HCT116 (cell line): ENCODE measurements around the gene PDK2. TPM values are rescaled to one million over a fixed set of nuclear protein-coding genes. Genes with fewer than 3 reads are reported as not detected.

ENCODE experiments used
- ATAC-seq: fragments of 200-7000 bp; cut with Tn5 transposase; 2 replicates; pipeline ENCODE4 v1.9.1; 2020; ENCODE audit warnings: mild to moderate bottlenecking, moderate library complexity
- BruUV-seq: library from RNA; stranded (reverse); fragments of 400-500 nt; replicated peaks from 2 replicates; lab custom pipeline; 2021; lab: Mats Ljungman, UMichigan
- CTCF ChIA-PET: fragments of 300-600 bp; sonication (Branson Sonifier 250); formaldehyde crosslinking; loops from one replicate; lab custom pipeline; 2021; ENCODE audit warnings: antibody characterized with exemption; lab: Charles Lee
- POLR2A ChIA-PET: fragments of 300-600, 350-600 bp; sonication (Branson Sonifier 250); formaldehyde crosslinking; loops from one replicate; lab custom pipeline; 2021; ENCODE audit warnings: antibody characterized with exemption; lab: Charles Lee
- RAD21 ChIA-PET, 2 experiments: fragments of 300-600 bp; sonication (Branson Sonifier 250); formaldehyde crosslinking; loops; one replicate each; lab custom pipeline; 2023; ENCODE audit warnings: low total read pairs in 2 of 2; ENCODE audit not compliant: uncharacterized antibody in 2 of 2, unreplicated experiment in 2 of 2, low non-redundant PET in 1 of 2; lab: Charles Lee
- DNase-seq: peaks from one replicate; pipeline ENCODE4 v3.0.0-alpha.2; 2010; ENCODE audit warnings: low read depth, low spot score
- H2AFZ ChIP-seq: fragments of 200-600 bp; shearing (Covaris generic), sonication (generic); 2 replicates; pipeline ENCODE4 v1.6.1; 2017; ENCODE audit warnings: low read depth, mixed run types, mixed read lengths, antibody characterized with exemption, low read length; ENCODE audit not compliant: poor library complexity, severe bottlenecking
- H3K27ac ChIP-seq: 2 replicates; pipeline ENCODE4 v1.5.1; 2012; ENCODE audit warnings: low read depth, low read length
- H3K27me3 ChIP-seq: fragments of 200-600 bp; sonication (generic); 2 replicates; pipeline ENCODE4 v1.6.1; 2016; ENCODE audit warnings: mixed run types, low read length, mixed read lengths; ENCODE audit not compliant: insufficient read depth
- H3K36me3 ChIP-seq, 2 experiments: fragments of 200-500 bp in 1 of 2; fragments of 200-600 bp in 1 of 2; sonication (Bioruptor generic) in 1 of 2; sonication (generic) in 1 of 2; 2 replicates each; pipeline versions ENCODE4 v1.5.1 to v1.6.1; 2014 to 2016; ENCODE audit warnings: low read length in 2 of 2, inconsistent platforms in 1 of 2, mixed read lengths in 1 of 2, mixed run types in 1 of 2; ENCODE audit not compliant: insufficient read depth in 2 of 2, control insufficient read depth in 1 of 2
- H3K4me1 ChIP-seq, 2 experiments: fragments of 200-600 bp in 1 of 2; sonication (generic) in 1 of 2; 2 replicates each; pipeline versions ENCODE4 v1.5.1 to v1.6.1; 2012 to 2017; ENCODE audit warnings: low read length in 2 of 2, inconsistent platforms in 1 of 2, mild to moderate bottlenecking in 1 of 2, mixed read lengths in 1 of 2, mixed run types in 1 of 2, moderate library complexity in 1 of 2; ENCODE audit not compliant: insufficient read depth in 2 of 2, control insufficient read depth in 1 of 2
- H3K4me2 ChIP-seq: fragments of 200-600 bp; sonication (generic); 2 replicates; pipeline ENCODE4 v1.6.1; 2017; ENCODE audit warnings: mixed run types, low read length, mixed read lengths
- H3K4me3 ChIP-seq, 2 experiments: fragments of 200-600 bp in 1 of 2; sonication (generic) in 1 of 2; replicated peaks in 1 of 2; 2 replicates each; pipeline ENCODE4 v1.5.1; 2011 to 2016; ENCODE audit warnings: low read length in 2 of 2, control low read depth in 1 of 2, low read depth in 1 of 2, mild to moderate bottlenecking in 1 of 2, mixed read lengths in 1 of 2, mixed run types in 1 of 2
- H3K79me2 ChIP-seq: fragments of 200-600 bp; sonication (generic); 2 replicates; pipeline ENCODE4 v1.6.1; 2017; ENCODE audit warnings: mild to moderate bottlenecking, mixed run types, low read length, moderate library complexity, mixed read lengths; ENCODE audit not compliant: insufficient read depth
- H3K9ac ChIP-seq: fragments of 200-600 bp; sonication (generic); 2 replicates; pipeline ENCODE4 v1.6.1; 2016; ENCODE audit warnings: low read length, mixed read lengths
- H3K9me2 ChIP-seq: fragments of 200-600 bp; sonication (generic), shearing (Covaris generic); 2 replicates; pipeline ENCODE4 v1.6.1; 2017; ENCODE audit warnings: mixed run types, mild to moderate bottlenecking, moderate library complexity; ENCODE audit not compliant: insufficient read depth
- H3K9me3 ChIP-seq, 2 experiments: fragments of 200-500 bp in 1 of 2; fragments of 200-600 bp in 1 of 2; sonication (Bioruptor generic) in 1 of 2; sonication (generic) in 1 of 2; 2 replicates each; pipeline ENCODE4 v1.6.1; 2014 to 2017; ENCODE audit warnings: low read length in 2 of 2, mixed read lengths in 2 of 2, inconsistent platforms in 1 of 2, low read depth in 1 of 2, mild to moderate bottlenecking in 1 of 2, mixed run types in 1 of 2, moderate library complexity in 1 of 2; ENCODE audit not compliant: control insufficient read depth in 1 of 2, insufficient read depth in 1 of 2
- H4K20me1 ChIP-seq: fragments of 200-600 bp; sonication (generic), shearing (Covaris generic); 2 replicates; pipeline ENCODE4 v1.6.1; 2017; ENCODE audit warnings: mixed run types, mild to moderate bottlenecking, moderate library complexity; ENCODE audit not compliant: insufficient read depth
- CBX3 ChIP-seq: IDR thresholded peaks from 2 replicates; pipeline ENCODE4 v1.6.1; 2012; ENCODE audit warnings: low read depth
- CTCF ChIP-seq, 3 experiments: fragments of 200-600 bp in 1 of 3; sonication (generic) in 1 of 3; IDR thresholded peaks in 2 of 3; conservative IDR thresholded peaks in 1 of 3; 2 replicates each; pipeline ENCODE4 v1.5.1; 2012 to 2017; ENCODE audit warnings: low read depth in 2 of 3, low read length in 2 of 3, antibody characterized with exemption in 1 of 3, borderline replicate concordance in 1 of 3, control low read depth in 1 of 3, mild to moderate bottlenecking in 1 of 3, mixed read lengths in 1 of 3, mixed run types in 1 of 3, moderate library complexity in 1 of 3; ENCODE audit not compliant: insufficient read depth in 1 of 3
- EGR1 ChIP-seq: IDR thresholded peaks from 2 replicates; pipeline ENCODE4 v1.6.1; 2012; ENCODE audit warnings: low read depth
- ELF1 ChIP-seq: IDR thresholded peaks from 2 replicates; pipeline ENCODE4 v1.6.1; 2012; ENCODE audit warnings: low read depth, borderline replicate concordance
- EZH2 ChIP-seq: fragments of 200-600 bp; sonication (generic); IDR thresholded peaks from 2 replicates; pipeline ENCODE4 v1.6.1; 2017; ENCODE audit warnings: antibody characterized with exemption, mixed run types
- EZH2phosphoT487 ChIP-seq: fragments of 200-600 bp; IDR thresholded peaks from 2 replicates; pipeline ENCODE4 v1.6.1; 2018; ENCODE audit warnings: antibody characterized with exemption, borderline replicate concordance
- MAX ChIP-seq: IDR thresholded peaks from 2 replicates; pipeline ENCODE4 v1.6.1; 2012
- POLR2A ChIP-seq: IDR thresholded peaks from 2 replicates; pipeline ENCODE4 v1.7.0; 2011; ENCODE audit warnings: borderline replicate concordance; ENCODE audit not compliant: insufficient read depth, insufficient read length; ENCODE audit errors: extremely low read depth
- POLR2AphosphoS5 ChIP-seq: IDR thresholded peaks from 2 replicates; pipeline ENCODE4 v1.6.1; 2011; ENCODE audit warnings: mild to moderate bottlenecking, low read depth, low read length, moderate library complexity
- SP1 ChIP-seq: IDR thresholded peaks from 2 replicates; pipeline ENCODE4 v1.6.1; 2012; ENCODE audit warnings: low read depth
- SRF ChIP-seq: IDR thresholded peaks from 2 replicates; pipeline ENCODE4 v1.6.1; 2012; ENCODE audit warnings: low read depth
- TCF7L2 ChIP-seq: IDR thresholded peaks from 2 replicates; pipeline ENCODE4 v1.7.0; 2011; ENCODE audit warnings: borderline replicate concordance, inconsistent platforms; ENCODE audit not compliant: insufficient read depth, insufficient read length; ENCODE audit errors: extremely low read depth
- YY1 ChIP-seq: IDR thresholded peaks from 2 replicates; pipeline ENCODE4 v1.6.1; 2011; ENCODE audit warnings: low read length, low read depth, moderate library complexity, mild to moderate bottlenecking; ENCODE audit not compliant: insufficient replicate concordance; ENCODE audit errors: extremely low read depth
- ZBTB33 ChIP-seq: IDR thresholded peaks from 2 replicates; pipeline ENCODE4 v1.6.1; 2011; ENCODE audit warnings: mild to moderate bottlenecking, low read length, moderate library complexity; ENCODE audit not compliant: insufficient replicate concordance; ENCODE audit errors: extremely low read depth
- ZFX ChIP-seq: fragments of 450-650 bp; IDR thresholded peaks from 2 replicates; pipeline ENCODE4 v1.6.1; 2017
- ZNF274 ChIP-seq: fragments of 200-500 bp; sonication (Bioruptor generic); IDR thresholded peaks from 2 replicates; pipeline ENCODE4 v1.6.1; 2014; ENCODE audit warnings: mild to moderate bottlenecking, low read depth, low read length, inconsistent platforms
- intact Hi-C: fragments of 100-400 bp; cut with micrococcal nuclease; formaldehyde crosslinking; loops from 2 replicates; pipeline ENCODE4 v1.10.0; 2022
- total RNA-seq: library from RNA; stranded (reverse); gene quantifications from one replicate; pipeline ENCODE4 v1.2.1, GENCODE V29; 2021; ENCODE audit not compliant: unreplicated experiment

Gene PDK2
- total RNA-seq, 1 experiment from 2014 or later: 39.1 TPM

GRCh38 chr17:50046179-50046578 is 49.0 kb upstream of the PDK2 start:
- TF ChIP-seq POLR2AphosphoS5: 0 out of 2 replicates have a peak, but pooled peaks have one; percentile 26
- TF ChIP-seq EGR1: no peak
- ATAC-seq: no peak
- no TSS peak for BruUV-seq
- no peak overlapping the region for H3K4me2 ChIP-seq
- no peaks in the 10 kb centered on the region for H3K27me3 ChIP-seq
- H3K36me3 ChIP-seq: no peaks in the 10 kb centered on the region
- H4K20me1 ChIP-seq: no peaks in the 10 kb centered on the region
- no peak overlapping the region for H3K9ac ChIP-seq
- H3K9me3 ChIP-seq: no peaks in the 10 kb centered on the region
- no peaks in the 10 kb centered on the region for H3K9me2 ChIP-seq
- CTCF ChIA-PET: interaction anchor here (1.0 to 1.8 kb wide), 2 partner anchors 34 to 50 kb away, joined by 3 to 4 read pairs; no protein-coding TSS in a partner anchor
- POLR2A ChIA-PET: interaction anchor here (2.8 kb wide), 1 partner anchor 8 kb away, joined by 17 read pairs; the partner anchor contains the start of gene ITGA3
- intact Hi-C loops: no loop called here
- no peak overlapping the region for H2AFZ ChIP-seq
- RAD21 ChIA-PET: no interaction called here
- H3K4me3 ChIP-seq: no peak overlapping the region
- peaks cover 43 to 63% of the 10 kb centered on the region in 2 experiments for H3K4me1 ChIP-seq
- DNase-seq: no peak
- no peak overlapping the region for H3K27ac ChIP-seq
- H3K79me2 ChIP-seq: no peaks in the 10 kb centered on the region

GRCh38 chr17:50046667-50047066 is 48.5 kb upstream of the PDK2 start:
- no peaks in the 10 kb centered on the region for H3K9me2 ChIP-seq
- BruUV-seq: no TSS peak
- H3K4me2 ChIP-seq: no peak overlapping the region
- no peaks in the 10 kb centered on the region for H3K9me3 ChIP-seq
- ChIA-PET RAD21 (no interaction called here), CTCF (interaction anchor here (1.8 kb wide), 1 partner anchor 33 kb away, joined by 4 read pairs; no protein-coding TSS in a partner anchor), POLR2A (interaction anchor here (0.9 to 2.8 kb wide), 2 partner anchors 8 to 11 kb away, joined by 3 to 17 read pairs; partner anchors contain the start of gene ITGA3)
- ATAC-seq (no peak), DNase-seq (no peak)
- H2AFZ ChIP-seq: no peak overlapping the region
- no peaks in the 10 kb centered on the region for H3K79me2 ChIP-seq
- intact Hi-C loops: no loop called here
- H4K20me1 ChIP-seq: no peaks in the 10 kb centered on the region
- no peak overlapping the region for H3K4me3 ChIP-seq
- H3K9ac ChIP-seq: no peak overlapping the region
- H3K27me3 ChIP-seq: no peaks in the 10 kb centered on the region
- H3K36me3 ChIP-seq: no peaks in the 10 kb centered on the region
- peaks cover 47 to 68% of the 10 kb centered on the region in 2 experiments for H3K4me1 ChIP-seq
- H3K27ac ChIP-seq: no peak overlapping the region
- TF ChIP-seq MAX (no peak), POLR2A (no peak), SP1 (no peak), EZH2phosphoT487 (no peak), SRF (no peak), EGR1 (no peak), ZBTB33 (no peak), CBX3 (no peak), ELF1 (no peak), EZH2 (no peak), YY1 (no peak), ZFX (no peak), TCF7L2 (no peak), ZNF274 (no peak), CTCF (IDR thresholded peaks at IDR 0.05 in 2 of 3, conservative IDR thresholded peaks at IDR 0.05 in 1 of 3; ENCODE audit: borderline replicate concordance in 1 of 3, insufficient read depth in 1 of 3, low read depth in 2 of 3, low read length in 2 of 3) (no peak), POLR2AphosphoS5 (no peak)
